Activated CD8-positive, alpha-beta memory T cell treated with anti-CD3 and anti-CD28 coated beads, Interleukin-2, amount 50 U/mL, for 1 hour (primary cell): ENCODE data around the gene ANP32D.
"Not testable (repeated sequence)": the region's sequence is repeated elsewhere in the genome, so short reads cannot be mapped to it uniquely, and the experiment has no call there.

Source experiments
- DNase-seq: peaks from one replicate; pipeline ENCODE4 v3.0.0-alpha.2; 2020; ENCODE audit errors: extremely low read depth

The ANP32D gene

GRCh38 chr12:48472259-48472658, at the start of gene ANP32D:
Gene ANP32D, plus strand, starts transcription at chr12:48472559. Its CDS starts 106 bp downstream, at chr12:48472665.
- DNase-seq: no peak

- DNase-seq: no peak
These were observed 49.2 kb upstream of the ANP32D start for GRCh38 chr12:48423171-48423570.

- no peak for DNase-seq
These were observed 47.7 kb upstream of the ANP32D start for GRCh38 chr12:48424644-48425043.

GRCh38 chr12:48434016-48434415, 38.3 kb upstream of the ANP32D start:
- not testable (repeated sequence) for DNase-seq

GRCh38 chr12:48441069-48441468, 31.3 kb upstream of the ANP32D start:
- no peak for DNase-seq

GRCh38 chr12:48442179-48442847, 30.0 kb upstream of the ANP32D start:
- DNase-seq: no peak

- DNase-seq: no peak
These were observed 26.8 kb upstream of the ANP32D start for GRCh38 chr12:48445538-48445937.

GRCh38 chr12:48446161-48446776, 26.1 kb upstream of the ANP32D start:
- no peak for DNase-seq

GRCh38 chr12:48447755-48448154, 24.6 kb upstream of the ANP32D start:
- DNase-seq: no peak

GRCh38 chr12:48451372-48451771, 21.0 kb upstream of the ANP32D start:
- no peak for DNase-seq

- not testable (repeated sequence) for DNase-seq
These were observed 19.4 kb upstream of the ANP32D start for GRCh38 chr12:48452961-48453360.

GRCh38 chr12:48454667-48455066, 17.7 kb upstream of the ANP32D start:
- no peak for DNase-seq

GRCh38 chr12:48455116-48455515, 17.2 kb upstream of the ANP32D start:
- no peak for DNase-seq

- DNase-seq: no peak
These were observed 13.1 kb upstream of the ANP32D start for GRCh38 chr12:48459259-48459658.

- DNase-seq: not testable (repeated sequence)
These were observed 3.3 kb upstream of the ANP32D start for GRCh38 chr12:48469027-48469426.

- DNase-seq: no peak
These were observed 702 bp downstream of the ANP32D start for GRCh38 chr12:48473061-48473460.

- DNase-seq: not testable (repeated sequence)
These were observed 2.1 kb downstream of the ANP32D start for GRCh38 chr12:48474497-48474896.

- DNase-seq: no peak
These were observed 9.8 kb downstream of the ANP32D start, which contains the start of gene C12orf54 for GRCh38 chr12:48482198-48482597. Gene C12orf54, plus strand, starts transcription at chr12:48482498. Its CDS starts 799 bp downstream, at chr12:48483297.

GRCh38 chr12:48482930-48483329, 10.6 kb downstream of the ANP32D start:
- no peak for DNase-seq

- no peak for DNase-seq
These were observed 13.9 kb downstream of the ANP32D start for GRCh38 chr12:48486261-48486660.

- DNase-seq: no peak
These were observed 14.3 kb downstream of the ANP32D start for GRCh38 chr12:48486679-48487078.

GRCh38 chr12:48489012-48489411, 16.7 kb downstream of the ANP32D start:
- DNase-seq: no peak

- not testable (repeated sequence) for DNase-seq
These were observed 17.1 kb downstream of the ANP32D start for GRCh38 chr12:48489456-48489855.
